NCI-H1694 treated with DMSO at 0.1 percent for 48 hours (cell line): ENCODE data around the gene PZP.

Experiments
- DNase-seq: peaks from one replicate; lab custom pipeline; 2025; lab: John Stamatoyannopoulos, UW

PZP gene

DNA sequence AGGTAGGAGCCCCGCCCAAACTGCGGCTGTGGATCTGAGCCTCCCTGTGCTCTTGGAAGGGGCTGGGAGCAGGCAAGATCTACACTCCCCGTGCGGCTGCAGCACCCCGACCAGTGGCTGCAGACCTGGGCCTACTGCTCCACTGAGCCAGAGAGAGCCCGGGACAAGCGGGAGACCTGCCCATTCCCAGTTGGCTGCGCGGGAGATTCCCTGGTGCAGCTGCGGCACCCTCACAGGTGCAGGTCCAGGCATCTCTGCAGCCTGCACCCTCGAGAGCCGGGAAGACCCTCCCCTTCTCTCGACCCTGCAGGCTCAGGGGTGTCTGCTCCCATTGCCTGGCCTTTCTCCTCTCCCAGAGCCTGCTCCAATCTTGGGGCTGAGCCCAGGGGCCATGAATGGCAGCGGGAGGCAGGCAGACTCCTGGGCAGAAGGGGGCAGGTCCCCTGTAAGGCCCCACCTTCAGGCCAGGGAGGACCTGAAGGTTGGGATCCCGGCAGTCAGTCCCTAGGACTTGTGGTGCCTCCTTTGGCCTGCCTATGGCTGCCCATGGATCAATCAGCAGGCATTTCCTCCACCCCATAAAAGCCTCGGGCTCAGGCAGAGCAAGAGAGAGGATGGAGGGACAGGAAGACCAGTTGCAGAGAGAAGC lies 83.7 kb downstream of the PZP start:
- DNase-seq = no peak

DNA sequence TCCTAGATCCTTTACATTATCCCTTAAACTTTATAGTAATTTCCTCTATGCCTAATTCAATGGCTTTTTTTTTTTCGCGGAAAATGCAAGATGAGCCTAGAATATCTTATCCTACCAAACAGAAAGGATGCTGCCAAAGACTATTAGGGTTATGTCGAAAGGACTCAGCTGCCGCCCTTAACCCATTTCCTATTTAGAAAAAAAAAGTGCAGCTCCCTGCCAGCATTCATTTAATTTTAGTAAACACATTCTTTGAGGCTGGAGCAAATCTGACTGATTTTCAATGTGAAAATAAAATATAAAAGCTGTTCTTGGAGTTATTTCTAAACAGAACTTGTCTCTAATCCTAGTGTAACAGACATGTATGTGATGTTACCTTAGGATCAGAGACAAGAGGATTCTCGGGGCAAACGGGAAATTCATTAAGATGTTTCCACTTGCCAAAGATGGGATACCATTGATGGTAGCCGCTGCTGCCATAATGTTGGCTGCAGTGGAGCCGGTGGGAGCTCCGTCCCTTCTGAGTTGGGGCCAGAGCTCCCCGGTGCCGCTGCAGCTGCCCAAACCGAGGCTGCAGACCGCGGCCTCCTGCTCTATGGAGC lies 84.3 kb downstream of the PZP start:
- DNase-seq = no peak

- DNase-seq = no peak
Measured at GRCh38 chr12:9122091-9122609, 86.0 kb downstream of the PZP start.

GRCh38 chr12:9120487-9121184 lies 87.6 kb downstream of the PZP start:
- DNase-seq = no peak

GRCh38 chr12:9118158-9118557 lies 90.0 kb downstream of the PZP start:
- DNase-seq = no peak

DNA sequence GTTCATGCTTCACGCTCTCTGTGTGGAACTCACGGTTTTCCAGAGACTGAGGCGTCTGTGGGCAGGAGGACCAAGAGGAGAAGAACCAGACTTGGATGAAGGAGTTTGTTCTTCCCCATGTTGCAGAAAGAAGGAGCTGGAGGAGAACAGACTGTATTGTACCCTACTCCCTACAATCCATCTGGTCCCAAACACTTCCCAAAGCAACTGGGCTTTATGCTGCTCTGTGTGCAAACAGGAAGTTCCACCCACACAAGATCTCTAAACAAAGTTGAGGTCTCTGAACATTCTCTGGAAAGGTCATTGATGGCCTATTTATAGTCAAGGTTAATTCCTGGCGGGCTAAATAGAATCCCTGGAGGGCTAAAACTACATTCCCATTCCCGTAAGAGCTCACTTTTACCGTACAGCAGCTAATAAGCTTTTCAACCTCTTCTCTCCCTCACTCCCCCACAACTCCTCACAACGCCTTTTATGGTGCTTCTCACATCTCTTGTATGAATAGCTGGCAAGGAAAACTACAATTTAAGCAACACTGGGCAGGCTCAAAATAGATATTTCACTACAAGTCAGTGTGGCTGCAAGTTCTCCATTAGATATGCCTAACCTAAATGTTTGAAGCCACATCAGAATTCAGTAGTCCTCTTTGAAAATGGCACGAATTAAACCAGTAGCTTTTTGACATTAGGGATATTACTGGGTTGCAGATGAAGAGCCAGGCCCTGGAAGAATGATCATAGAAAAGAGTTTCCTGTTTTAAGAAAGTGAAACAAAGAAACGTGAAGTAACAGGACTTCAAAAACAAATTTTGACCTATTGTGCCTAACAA lies 92.2 kb downstream of the PZP start, which contains the start of gene A2M:
Gene A2M, minus strand, starts transcription at position 189 of the 829 bp plus-strand sequence. Its CDS starts 70 bp downstream, at position 119.
- no peak for DNase-seq

DNA sequence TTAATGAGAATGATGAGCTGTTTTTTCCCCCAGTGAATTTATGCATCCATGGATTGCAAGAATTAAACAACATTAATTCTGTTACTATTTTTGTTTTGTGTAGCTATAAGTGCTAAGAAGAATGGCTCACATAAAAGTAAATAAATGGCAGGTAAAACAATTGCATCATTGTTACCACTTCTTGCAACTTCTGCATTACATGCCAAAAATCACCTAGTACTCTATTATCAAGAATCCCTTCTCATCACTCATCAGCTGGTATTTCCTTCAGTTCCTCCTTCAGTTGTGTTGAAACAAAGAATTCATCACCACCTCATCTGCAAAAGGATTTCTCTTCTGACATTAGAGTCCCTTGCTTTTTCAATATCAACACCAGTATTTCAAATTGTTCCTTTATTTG lies 93.2 kb downstream of the PZP start:
- DNase-seq = no peak

DNA sequence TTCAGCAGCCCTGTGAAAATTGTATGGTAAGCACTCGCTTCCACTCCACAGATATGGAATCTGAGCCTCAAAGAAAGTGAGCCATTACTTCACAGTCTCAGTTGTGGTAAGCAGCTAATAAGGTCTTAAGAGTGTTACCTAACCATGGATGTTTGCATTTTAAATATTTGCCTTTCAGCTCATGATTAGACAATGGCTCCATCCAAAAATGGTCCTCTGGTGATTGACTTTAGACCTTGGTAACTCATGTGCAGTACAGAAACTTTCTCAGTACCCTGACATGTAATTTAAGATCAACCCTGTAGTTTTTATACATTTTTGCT lies 94.2 kb downstream of the PZP start:
- DNase-seq = no peak

DNA sequence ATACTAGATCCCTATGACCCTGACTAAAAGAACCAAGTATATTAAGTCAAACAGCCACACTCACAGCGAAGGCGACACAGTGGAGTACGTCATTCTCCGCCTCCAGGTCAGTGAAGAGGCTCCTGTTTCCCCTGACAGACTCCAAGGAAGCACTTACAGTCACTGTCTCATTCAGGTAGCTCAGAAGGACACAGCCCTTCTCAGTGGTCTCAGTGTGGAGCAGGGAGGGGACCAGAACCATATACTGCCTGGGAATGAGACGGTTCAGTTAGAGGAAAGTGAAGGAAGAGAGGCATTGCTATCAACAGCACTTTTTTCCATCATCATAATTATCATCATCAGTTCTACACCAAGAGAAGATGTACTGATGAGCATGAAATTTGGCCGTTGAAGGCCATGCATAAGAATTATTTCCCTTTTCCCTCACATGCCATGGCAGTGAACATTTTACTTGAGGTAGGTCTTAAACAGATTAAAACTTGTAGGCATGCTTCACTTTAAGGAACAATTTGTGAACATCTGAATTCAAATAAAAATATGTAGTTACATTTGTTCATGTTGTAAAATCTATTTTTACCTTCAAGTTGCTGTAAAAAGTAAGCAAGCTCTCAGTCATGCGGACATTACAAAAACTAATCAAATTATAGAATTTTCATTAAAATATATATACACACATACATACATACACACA lies 94.8 kb downstream of the PZP start:
- DNase-seq = no peak

- DNase-seq = no peak
Measured at GRCh38 chr12:9112076-9112853, 95.9 kb downstream of the PZP start.

DNA sequence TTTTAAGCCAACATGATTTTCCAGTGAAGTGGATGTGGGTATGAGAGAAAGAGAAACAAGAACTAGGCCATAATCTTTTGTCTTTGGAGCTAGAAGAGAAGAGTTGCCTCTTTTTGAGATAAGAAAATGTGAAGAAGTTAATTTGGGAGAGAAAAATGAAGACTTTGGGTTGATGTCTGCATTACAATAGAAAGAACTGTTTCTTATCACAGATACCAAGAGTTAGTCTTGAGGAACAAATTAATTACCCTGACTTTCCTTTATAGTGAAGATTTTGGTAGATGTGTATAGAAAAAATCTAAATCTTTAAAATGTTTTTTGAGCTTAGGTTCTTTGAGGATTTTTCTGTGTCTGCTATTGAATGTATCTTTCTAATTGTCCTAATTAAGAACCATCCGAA lies 96.7 kb downstream of the PZP start:
- no peak for DNase-seq

- DNase-seq = no peak
Measured at GRCh38 chr12:9109737-9110491, 98.3 kb downstream of the PZP start.

GRCh38 chr12:9109213-9109522 lies 99.0 kb downstream of the PZP start:
- no peak for DNase-seq

- no peak for DNase-seq
Measured at GRCh38 chr12:9108504-9109212, 99.5 kb downstream of the PZP start.

GRCh38 chr12:9107542-9107873 lies 100.7 kb downstream of the PZP start:
- DNase-seq = no peak

DNA sequence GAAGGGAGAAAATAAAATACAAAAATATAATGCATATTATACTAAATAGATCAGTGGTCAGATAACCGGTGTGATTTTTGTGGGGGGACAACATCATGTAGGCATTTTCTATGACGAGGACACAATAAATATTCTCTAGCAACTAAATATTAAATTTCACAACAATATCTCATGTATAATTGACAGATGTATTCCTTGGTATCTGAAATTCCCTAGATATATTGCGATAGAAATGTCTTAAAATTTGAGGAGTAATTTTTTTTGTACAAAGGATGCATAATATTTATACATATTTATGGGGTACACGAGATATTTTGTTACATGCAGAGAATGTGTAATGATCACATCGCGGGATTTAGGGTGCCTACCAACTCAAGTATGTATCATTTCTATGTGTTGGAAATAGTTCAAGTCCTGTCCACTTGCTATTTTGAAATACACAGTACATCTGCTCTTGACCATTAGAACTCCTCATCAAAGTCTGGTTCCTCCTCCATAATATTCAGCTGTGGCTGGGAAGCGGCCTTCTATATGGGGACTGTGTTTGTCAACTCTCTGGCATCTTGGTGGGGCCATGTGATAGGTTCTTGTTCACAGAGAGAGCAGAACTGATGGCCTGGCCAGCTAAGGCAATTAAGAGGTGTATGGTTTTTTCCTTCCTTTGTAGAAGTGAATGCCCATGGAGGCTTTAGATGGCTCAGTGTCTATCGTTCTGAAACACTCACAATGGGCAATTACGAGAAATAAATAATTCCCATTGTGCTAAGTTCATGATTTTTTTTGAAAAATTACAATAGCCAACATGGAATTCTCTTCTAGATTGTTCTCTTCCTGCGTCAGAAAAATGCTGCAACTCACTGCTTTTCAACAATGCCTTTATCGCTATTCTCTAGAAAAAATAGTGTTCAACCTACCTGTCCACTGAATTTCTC lies 101.3 kb downstream of the PZP start:
- no peak for DNase-seq

- DNase-seq = no peak
Measured at GRCh38 chr12:9106067-9106466, 102.1 kb downstream of the PZP start.

DNA sequence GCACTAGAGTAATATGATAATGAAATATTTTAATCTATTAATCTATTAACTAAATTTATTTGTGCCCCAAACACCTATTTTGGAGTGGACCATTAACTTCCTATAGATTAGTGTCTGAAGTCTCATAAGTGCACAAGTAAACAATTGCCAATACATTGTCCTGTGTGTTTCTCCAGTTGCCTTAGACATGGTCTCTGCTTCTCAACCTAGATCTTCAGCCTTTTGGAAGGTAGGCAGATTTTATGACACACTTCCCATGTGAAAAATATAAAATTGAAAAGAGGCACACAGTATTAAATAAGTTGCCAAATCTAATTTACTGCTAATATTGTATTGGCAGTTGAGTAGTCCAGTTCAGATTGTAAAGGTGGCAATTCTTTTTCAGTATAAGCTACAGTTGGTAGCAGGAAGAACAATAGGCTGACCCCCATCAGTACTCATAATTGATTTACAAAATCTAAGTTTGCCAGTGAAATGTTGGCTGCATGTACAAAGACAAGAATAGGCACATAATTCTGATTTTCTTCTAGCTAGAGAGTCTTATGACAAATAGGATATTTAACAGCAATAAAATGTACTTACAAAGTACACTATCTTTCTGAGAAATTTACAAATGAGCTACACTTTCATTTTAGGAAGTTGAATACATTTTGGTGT lies 103.3 kb downstream of the PZP start:
- DNase-seq = no peak
